GM21619 (cell line): ENCODE results near the gene SLC16A3.

ENCODE experiments used
- ATAC-seq: cut with Tn5 transposase; IDR thresholded peaks from one replicate; pipeline ENCODE4 v1.9.1; 2021; ENCODE audit not compliant: unreplicated experiment

Gene SLC16A3

DNA sequence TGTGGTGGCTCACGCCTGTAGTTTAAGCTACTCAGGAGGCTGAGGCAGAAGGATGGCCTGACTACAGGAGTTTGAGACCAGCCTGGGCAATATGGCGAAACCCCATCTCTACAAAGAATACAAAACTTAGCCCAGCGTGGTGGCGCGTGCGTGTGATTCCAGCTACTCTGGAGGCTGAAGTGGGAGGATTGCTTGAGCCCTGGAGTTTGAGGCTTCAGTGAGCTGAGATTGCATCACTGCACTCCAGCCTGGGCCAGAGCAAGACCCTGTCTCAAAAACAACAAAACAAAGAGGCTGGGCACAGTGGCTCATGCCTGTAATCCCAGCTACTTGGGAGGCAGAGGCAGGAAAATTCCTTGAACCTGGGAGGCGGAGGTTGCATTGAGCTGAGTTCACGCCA lies 51.7 kb downstream of the SLC16A3 start:
- ATAC-seq, result no peak

DNA sequence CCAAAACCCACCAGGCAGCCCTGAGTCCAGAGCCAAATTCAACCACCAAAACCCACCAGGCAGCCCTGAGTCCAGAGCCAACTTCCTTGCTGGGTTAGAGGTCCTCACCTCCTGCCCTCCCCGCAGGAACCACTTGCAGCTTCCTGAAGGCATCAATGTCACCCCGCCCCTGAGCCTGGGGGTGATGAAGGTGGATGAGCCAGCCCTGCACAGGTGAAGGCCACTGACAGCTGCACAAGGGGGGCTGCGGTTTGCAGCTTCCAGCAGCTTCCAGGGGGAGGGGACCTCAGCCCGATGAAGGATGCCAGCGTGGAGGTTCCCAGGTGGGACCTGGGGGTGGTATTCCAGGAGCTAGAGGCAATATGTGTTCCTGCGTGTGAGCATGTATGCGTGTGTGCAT lies 52.2 kb downstream of the SLC16A3 start:
- ATAC-seq, result no peak

DNA sequence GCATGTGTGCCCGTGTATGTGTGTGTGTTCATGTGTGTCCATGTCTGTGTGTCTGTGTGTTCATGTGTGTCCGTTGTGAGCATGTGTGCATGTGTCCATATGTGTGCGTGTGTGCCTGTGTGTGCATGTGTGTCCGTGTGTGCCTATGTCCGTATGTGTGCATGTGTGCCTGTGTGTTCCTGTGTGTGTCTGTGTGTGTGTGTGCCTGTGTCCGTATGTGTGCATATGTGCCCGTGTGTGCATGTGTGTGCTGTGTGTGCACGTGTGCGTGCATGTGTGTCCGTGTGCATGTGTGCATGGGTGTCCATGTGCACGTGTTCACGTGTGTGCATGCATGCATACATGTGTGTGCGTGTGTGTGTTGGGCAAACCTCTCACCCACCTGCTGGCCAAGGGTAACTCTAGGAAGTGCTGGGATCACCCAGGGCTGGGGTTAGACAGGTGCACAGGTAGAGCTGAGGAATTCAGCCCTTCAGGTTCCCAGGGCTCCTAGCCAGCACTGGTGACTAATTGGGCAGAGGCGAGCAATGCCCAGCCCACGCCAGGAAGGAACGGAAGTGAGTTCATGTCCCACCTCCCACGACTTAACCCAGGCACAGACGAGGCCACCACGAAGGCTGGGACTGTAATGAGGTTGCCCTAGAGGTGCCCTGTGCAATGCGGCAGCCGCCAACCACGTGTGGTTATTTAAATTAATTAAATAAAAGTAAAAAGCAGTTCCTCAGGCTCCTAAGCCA lies 52.8 kb downstream of the SLC16A3 start:
- ATAC-seq, result no peak

DNA sequence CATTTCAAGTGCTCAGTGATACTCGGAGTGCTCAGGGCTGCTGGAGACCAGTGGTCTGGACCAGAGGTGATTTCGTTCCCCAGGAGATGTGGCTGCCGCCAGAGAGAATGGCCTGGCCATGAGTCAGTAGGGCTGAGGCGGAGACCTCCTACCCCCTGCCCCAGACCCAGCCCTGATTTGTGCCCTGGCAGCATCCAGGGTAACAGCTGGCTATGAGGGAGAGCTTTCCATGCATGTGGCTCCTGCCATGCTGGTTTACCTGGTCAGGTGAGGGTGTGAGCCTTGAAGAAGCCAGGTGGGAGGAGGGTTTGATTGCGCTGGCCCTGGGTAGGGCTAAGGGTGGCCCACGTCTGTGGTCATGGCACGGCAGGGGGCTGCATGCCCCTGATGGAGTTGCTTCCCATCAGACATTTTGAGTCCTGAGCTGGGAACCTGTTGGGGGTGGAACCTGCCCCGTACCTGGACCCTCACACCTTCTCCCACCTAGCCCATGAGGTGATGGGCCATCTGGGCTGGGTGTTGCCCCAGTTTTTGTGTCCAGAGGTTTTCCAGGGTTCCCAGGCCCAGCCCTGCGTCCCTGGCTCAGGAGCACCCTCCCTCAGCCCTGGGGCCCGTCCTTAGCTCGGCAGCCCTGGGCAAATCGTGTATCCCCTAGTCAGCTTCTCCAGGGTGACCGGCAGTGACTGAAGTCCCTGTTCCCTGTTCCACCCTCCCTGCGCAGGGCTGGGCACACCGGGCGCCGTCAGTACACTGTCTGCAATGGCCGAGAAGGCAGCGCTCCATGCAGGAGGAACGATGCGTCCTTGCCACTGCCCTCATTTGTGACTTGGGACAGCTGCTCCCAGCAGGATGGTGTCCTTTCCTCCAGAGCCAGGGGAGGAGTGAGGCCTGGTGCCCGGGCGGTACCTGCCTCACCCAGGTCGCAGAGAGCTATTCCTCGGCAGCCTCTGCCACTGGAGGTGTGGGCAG lies 53.7 kb downstream of the SLC16A3 start:
- ATAC-seq, result no peak

DNA sequence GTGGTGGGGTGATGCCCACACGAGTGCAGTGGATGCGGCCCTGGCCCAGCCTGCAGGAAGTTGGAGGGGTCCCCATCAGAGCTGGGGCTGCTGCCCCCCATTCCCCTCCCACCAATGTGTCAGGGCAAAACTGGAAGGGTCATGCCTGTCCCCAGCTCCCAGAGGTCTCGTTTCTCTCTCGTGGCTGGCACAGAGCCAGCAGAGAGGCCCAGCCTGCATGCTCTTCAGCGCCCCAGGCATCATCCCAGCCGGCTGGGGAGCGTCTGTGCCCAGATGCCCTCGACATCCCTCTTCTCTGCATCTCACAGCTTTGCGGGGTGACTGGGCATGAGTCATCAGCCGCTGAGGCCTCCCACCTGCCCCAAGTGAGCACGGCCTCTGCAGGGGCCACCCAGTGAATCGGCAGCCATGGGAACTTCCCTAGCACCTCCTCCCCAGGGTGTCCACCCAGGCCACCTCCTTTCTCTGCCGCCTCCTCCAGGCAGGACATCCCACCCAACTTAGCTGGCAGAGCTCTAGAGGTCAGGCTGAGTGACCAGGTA lies 54.4 kb downstream of the SLC16A3 start:
- no peak for ATAC-seq

DNA sequence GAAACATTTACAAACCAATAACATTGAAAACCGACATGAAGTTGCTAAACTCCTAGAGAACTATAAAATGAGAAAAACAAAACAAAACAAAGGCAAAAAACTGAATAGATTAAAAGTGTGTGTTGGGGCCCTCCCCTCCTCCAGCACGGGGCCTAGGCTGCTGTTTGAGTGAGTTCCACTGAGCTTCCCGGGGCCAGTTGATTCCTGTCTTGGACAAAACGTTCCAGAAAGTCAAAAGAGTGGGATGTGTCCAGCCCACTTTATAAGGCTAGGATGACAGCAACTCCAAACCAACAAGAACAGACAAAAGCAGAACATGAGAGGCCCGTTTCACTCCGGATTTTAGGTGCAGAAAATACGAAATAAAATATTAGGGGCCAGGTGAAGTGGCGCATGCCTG lies 56.3 kb downstream of the SLC16A3 start:
- no peak for ATAC-seq

DNA sequence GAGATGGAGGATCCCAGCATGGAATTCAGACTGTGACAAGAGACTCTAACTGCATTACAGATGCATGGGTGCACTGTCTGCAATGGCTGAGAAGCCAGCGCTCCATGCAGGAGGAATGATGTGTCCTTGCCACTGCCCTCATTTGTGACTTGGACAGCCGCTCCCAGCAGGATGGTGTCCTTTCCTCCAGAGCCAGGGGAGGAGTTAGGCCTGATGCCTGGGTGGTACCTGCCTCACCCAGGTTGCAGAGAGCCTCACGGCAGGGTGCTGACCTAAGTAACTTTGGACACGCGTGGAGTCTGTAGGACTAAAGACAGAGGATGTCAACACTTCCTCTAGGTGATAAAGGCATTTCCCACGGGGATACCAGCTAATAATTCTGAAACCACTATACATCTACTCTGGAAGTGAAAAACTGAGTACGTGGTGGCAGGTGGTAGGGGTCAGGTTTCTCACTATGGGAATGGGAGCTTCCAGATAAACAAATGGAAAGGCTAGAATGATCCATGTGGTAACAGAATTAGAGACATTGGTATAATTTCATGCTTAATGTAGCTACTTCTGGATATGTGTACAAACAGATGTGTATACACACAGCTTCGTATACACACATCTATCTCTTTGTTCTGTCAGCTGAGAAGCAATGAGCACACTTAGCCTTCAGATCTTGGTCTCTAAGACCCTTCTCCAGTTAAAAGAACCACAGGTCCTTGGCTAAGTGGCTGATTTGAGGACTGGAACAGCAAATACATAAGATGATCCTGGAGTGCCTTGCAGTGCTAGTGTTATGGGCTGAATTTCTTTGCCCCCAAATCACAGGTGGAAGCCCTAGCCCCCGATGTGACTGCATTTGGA lies 58.4 kb downstream of the SLC16A3 start:
- ATAC-seq, result no peak

DNA sequence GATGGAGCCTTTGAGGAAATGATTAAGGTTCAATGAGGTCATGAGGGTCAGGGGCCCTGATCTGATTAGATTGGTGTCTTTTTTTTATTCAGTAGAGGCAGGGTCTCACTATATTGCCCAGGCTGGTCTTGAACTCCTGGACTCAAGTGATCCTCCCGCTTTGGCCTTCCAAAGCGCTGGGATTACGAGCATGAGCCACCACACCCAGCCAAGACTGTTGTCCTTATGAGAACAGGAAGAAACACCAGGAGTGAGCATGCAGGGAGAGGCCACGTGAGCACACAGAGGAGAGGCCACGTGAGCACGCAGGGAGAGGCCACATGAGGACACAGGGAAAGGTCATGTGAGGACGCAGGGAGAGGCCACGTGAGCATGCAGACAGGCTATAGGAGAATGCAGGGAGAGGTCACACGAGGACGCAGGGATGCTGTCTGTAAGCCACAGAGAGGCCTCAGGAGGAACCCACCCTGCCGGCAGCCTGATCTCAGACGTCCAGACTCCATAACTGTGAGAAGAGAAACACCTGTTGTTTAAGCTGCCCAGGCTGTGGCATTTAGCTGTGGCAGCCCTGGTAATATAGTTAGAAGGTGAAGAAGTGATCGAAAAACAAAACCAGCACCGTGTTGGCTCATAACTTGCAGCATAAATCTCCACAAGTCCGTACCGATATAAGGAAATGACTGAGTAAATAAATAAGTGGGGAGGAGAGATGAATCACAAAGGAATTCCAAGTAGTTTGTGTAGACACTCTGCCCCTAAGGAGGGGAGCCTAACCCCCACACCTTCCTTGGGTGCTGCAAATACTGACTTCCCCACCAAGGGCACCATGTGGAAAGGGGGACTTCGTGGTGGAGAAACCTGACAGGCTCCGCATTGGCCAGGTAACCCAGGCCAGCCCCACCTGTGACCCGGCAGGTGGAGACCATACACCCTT lies 59.3 kb downstream of the SLC16A3 start:
- no peak for ATAC-seq
